UCSD-AML1 (cell line): Measurements from ENCODE around the gene PUS10.
"Not testable (repeated sequence)": the region's sequence is repeated elsewhere in the genome, so short reads cannot be mapped to it uniquely, and the experiment has no call there.

Source experiments
- DNase-seq: peaks from one replicate; lab custom pipeline; 2025; ENCODE audit not compliant: unreplicated experiment; lab: John Stamatoyannopoulos, UW

PUS10 gene

DNA sequence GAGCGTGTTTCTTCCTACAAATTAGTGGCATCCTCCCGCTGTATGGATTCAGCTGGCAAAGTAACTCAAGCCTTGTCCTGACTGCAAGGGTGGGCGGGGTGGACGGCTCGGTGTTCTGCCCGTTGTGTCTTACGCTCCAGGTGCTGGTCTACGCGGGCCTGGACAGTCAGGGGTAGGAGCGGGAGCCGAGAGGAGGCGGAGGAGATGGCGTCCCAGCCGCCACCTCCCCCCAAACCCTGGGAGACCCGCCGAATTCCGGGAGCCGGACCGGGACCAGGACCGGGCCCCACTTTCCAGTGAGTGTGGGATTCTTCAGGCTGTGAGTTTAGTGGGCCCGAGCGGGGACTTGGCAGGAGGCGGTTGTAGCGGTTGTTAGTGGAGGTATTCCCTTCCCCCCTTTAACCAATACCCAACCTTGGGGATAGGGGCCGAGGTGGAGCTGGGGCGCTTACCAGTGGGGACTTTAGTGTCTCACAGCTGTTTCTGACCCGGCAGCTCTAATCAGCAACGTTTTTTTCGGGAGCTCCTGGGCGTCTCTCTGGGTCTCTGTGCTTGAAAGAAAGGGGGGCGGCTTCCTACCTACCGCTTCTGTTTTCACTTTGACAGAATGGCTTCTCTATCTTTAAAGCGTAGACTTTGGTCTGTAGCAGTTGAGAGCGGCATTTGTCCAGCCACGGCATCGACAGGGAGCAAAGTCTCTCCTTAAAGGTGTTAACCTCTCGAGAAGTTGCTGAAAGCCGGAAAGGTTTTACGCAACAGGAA is at the start of gene PUS10, which contains the start of gene PEX13:
Gene PUS10 (minus strand): TSS at position 700 of the 762 bp plus-strand sequence. CDS start 6,365 bp downstream, outside the sequence.
Gene PEX13 (plus strand): TSS at position 165 of the 762 bp plus-strand sequence. CDS start 40 bp downstream, at position 205.
- DNase-seq, result peak; percentile 87

GRCh38 chr2:61065714-61066709 is 48.0 kb upstream of the PUS10 start, which contains the start of gene SANBR:
Gene SANBR (plus strand): TSS chr2:61065871. CDS start chr2:61070351, 4,480 bp downstream.
- DNase-seq, result peak; percentile 91

DNA sequence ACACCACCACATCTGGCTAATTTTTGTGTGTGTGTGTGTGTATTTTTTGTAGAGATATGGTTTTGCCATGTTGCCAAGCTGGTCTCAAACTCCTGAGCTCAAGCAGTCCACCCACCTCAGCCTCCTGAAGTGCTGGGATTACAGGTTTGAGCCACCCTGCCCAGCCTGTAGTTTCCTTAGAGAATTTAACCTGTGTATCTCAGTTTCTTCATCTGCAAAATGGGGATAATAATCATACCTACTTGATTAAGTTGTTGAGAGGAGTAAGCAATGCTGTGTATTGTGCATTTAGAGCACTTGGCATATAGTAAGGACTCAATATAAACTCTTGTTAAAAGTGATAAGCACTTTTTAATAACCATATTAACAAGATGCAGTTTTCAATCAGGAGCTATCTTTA is 41.3 kb upstream of the PUS10 start:
- DNase-seq, result no peak

- no peak for DNase-seq
Measured at GRCh38 chr2:61057562-61057961, 39.5 kb upstream of the PUS10 start.

DNA sequence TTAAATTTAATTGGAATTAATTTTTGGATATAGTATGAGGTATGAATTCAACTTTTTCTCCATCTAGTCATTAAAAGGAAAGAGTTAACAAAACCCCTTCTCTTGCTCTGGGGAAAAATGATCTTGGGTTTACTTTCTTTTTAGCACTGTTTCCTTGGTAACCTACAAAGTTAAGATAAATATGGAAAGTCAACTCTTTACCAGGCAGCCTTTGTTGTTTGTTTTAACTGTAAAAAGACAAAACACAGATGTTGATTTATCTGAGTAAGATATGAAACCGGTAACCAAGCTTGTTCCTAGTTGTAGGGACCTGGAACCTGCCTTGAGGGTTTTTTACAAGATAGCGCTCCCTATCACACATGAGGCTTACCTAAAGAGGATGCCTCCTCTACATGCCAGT is 37.5 kb upstream of the PUS10 start:
- DNase-seq, result no peak

GRCh38 chr2:61045999-61046398 is 27.9 kb upstream of the PUS10 start:
- DNase-seq, result no peak

- no peak for DNase-seq
Measured at GRCh38 chr2:61045226-61045625, 27.2 kb upstream of the PUS10 start.

GRCh38 chr2:61044636-61045035 is 26.6 kb upstream of the PUS10 start:
- DNase-seq, result no peak

- DNase-seq, result no peak
Measured at GRCh38 chr2:61042807-61043206, 24.8 kb upstream of the PUS10 start.

DNA sequence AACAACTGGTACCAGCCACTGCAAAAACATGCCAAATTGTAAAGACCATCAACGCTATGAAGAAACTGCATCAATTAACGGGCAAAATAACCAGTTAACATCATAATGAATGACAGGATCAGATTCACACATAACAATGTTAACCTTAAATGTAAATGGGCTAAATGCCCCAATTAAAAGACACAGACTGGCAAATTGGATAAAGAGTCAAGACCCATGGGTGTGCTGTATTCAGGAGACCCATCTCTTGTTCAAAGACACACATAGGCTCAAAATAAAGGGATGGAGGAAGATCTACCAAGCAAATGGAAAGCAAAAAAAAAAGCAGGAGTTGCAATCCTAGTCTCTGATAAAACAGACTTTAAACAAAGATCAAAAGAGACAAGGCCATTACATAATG is 18.6 kb upstream of the PUS10 start:
- not testable (repeated sequence) for DNase-seq

DNA sequence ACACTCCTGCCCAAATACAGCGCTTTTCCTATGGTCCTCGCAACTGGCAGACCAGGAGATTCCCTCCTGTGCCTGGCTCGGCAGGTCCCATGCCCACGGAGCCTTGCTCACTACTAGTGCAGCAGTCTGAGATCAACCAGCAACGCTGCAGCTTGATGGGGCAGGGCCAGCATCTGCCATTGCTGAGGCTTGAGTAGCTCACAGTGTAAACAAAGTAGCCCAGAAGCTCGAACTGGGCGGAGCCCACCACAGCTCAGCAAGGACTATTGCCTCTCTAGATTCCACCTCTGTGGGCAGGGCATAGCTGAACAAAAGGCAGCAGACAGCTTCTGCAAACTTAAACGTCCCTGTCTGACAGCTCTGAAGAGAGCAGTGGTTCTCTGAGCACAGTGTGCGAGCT is 16.5 kb upstream of the PUS10 start:
- not testable (repeated sequence) for DNase-seq

DNA sequence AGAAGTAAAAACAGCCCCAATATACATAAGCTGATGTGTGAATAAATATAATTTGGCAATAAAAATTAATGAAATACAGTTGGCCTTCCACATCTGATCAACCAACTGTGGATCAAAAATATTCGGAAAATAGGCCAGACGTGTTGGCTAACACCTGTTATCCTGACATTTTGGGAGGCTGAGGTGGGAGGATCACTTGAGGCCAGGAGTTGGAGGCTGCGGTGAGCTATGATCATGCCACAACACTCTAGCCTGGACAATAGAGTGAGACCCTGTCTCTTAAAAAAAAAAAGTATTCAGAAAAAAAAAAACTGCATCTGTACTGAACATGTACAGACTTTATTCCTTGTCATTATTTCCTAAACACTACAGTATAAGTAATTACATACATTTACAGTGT is 11.5 kb upstream of the PUS10 start:
- no peak for DNase-seq

DNA sequence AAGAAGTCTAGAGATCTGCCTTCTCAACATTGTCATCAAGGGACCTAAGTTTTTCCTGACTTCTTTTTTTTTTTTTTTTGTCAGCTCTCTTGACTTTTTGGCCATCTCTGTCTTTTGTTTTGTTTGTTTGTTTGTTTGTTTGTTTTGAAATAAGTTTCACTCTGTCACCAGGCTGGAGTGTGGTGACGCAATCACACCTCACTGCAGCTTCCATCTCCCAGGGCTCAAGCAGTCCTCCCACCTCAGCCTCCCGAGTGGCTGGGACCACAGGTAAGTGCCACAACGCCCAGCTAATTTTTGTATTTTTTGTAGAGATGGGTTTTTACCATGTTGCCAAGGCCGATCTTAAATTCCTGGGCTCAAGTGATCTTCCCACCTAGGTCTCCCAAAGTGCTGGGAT is 5.6 kb upstream of the PUS10 start:
- no peak for DNase-seq

DNA sequence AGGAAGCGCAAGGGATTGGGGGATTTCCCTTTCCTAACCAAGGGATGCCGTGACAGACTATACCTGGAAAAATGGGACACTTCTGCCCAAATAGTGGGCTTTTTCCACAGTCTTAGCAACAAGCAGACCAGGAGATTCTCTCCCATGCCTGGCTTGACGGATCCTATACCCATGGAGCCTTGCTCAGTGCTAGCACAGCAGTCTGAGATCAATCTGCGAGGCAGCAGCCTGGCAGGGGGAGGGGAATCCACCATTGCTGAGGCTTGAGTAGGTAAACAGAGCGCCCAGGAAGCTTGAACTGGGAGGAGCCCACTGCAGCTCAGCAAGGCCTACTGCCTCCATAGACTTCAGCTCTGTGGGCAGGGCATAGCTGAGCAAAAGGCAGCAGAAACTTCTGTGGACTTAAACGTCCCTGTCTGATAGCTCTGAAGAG is 3.2 kb upstream of the PUS10 start:
- no peak for DNase-seq

DNA sequence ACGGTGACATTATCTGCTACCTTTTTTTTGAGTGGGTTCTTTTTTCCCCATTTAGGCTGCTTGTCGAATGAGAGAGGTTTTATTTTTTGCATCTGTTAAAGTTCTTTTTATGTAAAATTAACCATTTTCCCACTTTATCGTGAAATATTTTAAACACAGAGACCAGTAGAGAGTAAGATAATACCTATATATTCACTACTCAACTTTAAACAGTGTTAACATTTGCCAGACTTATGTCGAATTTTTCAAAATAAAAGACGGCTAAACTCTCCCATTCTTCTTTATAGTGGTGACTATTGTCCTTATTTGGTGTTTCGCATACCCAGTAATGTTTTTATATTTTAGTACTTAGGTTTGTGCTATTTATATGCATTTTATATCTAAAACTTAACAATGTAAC is 743 bp upstream of the PUS10 start:
- no peak for DNase-seq

- no peak for DNase-seq
Measured at GRCh38 chr2:61018318-61018755, 282 bp upstream of the PUS10 start.

- DNase-seq, result peak; percentile 87
Measured at GRCh38 chr2:61017003-61017555, 976 bp downstream of the PUS10 start.

- no peak for DNase-seq
Measured at GRCh38 chr2:61016392-61017002, 1.6 kb downstream of the PUS10 start.

GRCh38 chr2:61015976-61016375 is 2.1 kb downstream of the PUS10 start:
- no peak for DNase-seq

DNA sequence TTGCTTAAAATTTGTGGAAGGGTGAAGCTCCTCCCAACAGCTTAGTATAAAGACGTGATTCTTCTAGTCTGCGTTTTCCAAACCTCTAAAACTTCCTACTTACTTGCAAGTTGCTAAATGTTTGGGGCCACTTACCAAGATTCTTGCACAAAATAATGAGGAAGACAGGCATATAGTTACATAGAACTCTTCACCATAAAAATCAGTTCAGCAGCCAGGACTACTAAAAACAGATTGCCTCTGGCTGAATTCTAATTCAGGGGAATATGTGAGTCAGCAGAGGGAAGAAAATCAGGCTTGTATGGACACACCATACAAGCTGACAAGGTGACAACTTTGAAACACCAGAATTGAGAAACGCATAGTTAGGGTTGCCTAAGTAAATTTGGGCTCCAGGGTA is 3.3 kb downstream of the PUS10 start:
- DNase-seq, result no peak

GRCh38 chr2:61013382-61013781 is 4.7 kb downstream of the PUS10 start:
- DNase-seq, result no peak
